Measurements from ENCODE around the gene ATP6AP1.
"Not testable (repeated sequence)": the region's sequence is repeated elsewhere in the genome, so short reads cannot be mapped to it uniquely, and the experiment has no call there.

ATP6AP1 gene

DNA sequence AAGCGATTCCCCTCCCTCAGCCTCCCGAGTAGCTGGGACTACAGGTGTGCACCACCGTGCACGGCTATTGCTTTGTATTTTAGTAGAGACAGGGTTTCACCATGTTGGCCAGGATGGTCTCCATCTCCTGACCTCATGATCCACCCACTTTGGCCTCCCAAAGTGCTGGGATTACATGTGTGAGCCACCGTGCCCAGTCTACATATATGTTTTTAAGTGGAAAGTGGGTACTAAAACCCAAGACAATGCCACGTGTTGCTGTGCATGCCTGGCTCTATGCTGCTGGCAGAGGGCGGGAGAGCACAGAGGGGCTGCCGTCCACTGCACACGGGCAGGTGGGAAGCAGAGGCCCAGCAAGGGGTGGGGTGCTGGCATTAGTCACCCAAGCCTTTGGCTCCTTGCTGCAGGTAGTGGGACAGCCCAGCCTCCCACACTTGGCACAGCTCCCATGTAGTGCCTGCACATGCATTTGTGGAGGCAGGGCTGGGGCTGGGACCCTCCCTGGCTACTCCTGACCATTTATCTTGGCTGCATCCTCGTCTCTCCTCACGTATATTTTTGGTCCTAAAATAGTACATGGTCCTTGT lies 45.9 kb upstream of the ATP6AP1 start:
- TF ChIP-seq, protein P1, sequence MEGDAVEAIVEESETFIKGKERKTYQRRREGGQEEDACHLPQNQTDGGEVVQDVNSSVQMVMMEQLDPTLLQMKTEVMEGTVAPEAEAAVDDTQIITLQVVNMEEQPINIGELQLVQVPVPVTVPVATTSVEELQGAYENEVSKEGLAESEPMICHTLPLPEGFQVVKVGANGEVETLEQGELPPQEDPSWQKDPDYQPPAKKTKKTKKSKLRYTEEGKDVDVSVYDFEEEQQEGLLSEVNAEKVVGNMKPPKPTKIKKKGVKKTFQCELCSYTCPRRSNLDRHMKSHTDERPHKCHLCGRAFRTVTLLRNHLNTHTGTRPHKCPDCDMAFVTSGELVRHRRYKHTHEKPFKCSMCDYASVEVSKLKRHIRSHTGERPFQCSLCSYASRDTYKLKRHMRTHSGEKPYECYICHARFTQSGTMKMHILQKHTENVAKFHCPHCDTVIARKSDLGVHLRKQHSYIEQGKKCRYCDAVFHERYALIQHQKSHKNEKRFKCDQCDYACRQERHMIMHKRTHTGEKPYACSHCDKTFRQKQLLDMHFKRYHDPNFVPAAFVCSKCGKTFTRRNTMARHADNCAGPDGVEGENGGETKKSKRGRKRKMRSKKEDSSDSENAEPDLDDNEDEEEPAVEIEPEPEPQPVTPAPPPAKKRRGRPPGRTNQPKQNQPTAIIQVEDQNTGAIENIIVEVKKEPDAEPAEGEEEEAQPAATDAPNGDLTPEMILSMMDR (IDR thresholded peaks at IDR 0.05; ENCODE audit: low read depth, low read length, missing control alignments), result no peak
- DNase-seq (ENCODE audit: low read depth), result no peak
- H3K4me3 ChIP-seq (ENCODE audit: low read depth, low read length), result no peak overlapping the region
- in situ Hi-C loops (cut with HindIII; ENCODE audit: low sequenced_read_pairs), result no loop called here

DNA sequence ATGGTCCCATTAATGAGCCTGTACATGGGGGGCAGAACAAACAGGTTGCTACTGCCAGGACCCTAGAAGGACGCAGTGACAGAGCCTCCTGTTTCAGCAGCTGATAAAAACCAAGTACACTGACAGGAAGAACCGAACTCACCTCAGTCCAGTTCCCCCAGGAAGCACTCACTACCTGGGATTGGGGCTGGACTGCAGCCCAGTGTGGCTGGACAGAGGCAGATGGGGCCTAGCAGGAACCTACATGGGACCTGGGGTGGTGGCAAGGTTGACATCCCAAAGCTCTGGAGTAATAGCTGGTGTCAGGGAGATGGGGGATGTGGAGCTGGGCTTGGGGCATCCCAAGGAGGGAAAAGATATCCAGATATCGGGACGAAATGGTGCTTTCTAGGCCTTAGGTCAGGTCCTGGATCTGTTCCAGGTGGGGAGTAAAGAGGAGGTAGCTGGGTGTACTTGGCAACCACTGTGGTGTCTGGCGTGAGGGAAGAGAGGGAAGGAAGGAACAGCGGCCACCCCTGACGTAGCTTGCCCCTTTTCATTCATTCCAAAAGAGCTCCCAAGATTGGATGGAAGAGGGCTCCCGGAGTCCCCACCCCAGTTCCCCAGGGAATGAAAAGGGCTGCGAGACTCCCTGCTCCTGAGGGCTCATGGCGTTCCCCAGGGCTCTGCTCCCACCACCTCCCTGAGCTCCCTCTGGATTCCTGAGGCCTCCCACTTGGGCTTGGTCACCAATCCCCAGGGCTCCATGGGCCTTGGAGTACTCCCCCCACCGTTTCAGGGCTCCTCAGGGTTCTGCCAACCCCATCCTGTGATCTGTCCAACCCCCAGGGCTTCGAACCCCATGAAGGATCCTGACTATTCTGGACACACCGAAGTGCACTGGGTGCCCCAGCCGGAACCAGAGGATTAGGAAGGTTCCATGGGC lies 44.9 kb upstream of the ATP6AP1 start:
- H3K4me3 ChIP-seq (ENCODE audit: low read depth, low read length), result no peak overlapping the region
- in situ Hi-C loops (cut with HindIII; ENCODE audit: low sequenced_read_pairs), result no loop called here
- TF ChIP-seq, protein P1 (IDR thresholded peaks at IDR 0.05; ENCODE audit: low read depth, low read length, missing control alignments), result no peak
- DNase-seq (ENCODE audit: low read depth), result no peak

DNA sequence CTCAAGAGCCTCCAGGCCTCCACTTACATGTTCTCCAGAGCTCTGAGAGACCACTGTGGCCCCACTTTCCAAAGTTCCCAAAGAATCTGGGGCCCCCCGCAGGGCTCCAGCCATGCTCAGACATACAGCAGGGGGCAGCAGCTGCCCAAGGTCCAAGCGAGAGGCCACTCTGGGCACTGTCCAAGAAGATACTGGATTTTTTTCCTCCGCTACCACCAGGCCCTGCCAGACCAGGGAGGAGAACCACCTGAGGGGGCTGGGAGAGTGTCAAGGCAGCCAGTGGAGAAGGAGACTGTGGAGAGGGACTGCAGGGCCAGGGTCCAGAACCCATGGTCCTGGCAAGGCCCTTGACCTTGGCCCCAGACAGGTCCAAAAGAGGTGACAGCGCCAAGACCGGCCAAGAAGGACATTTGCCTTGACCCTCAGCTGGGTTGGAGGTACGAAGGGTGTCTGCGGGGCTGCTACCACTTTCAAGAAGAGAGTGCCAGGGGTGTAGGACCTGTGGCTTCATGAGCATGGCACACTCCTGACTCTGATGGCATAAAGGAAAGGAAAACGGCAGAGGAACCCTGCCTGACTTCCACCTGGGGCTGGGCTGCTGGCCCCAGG lies 44.1 kb upstream of the ATP6AP1 start:
- DNase-seq (ENCODE audit: low read depth), result no peak
- in situ Hi-C loops (cut with HindIII; ENCODE audit: low sequenced_read_pairs), result no loop called here
- TF ChIP-seq, protein P1 (IDR thresholded peaks at IDR 0.05; ENCODE audit: low read depth, low read length, missing control alignments), result peak; percentile 37
- H3K4me3 ChIP-seq (ENCODE audit: low read depth, low read length), result no peak overlapping the region

DNA sequence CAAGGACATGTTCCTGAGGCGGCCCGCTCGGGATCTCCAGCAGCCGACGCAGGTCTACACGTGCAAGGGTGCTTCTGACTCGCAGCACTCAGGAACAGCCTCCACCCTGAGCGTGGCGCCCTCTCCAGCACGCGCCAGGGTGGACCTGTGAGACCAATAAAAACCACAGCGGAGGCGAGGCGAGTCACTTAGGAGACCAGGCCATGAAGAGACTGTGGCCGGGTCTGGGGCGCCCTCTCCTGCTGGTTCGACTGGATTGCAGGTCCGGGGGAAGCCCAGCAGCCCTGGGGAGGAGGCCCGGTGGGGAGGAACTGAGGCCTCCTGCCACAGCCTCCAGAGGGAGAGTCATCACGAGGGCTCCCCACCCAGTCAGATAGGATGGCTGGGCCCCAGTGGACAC lies 40.4 kb upstream of the ATP6AP1 start:
- DNase-seq (ENCODE audit: low read depth); in situ Hi-C loops (cut with HindIII; ENCODE audit: low sequenced_read_pairs); H3K4me3 ChIP-seq (ENCODE audit: low read depth, low read length): not testable (repeated sequence)

GRCh38 chrX:154388649-154389048 lies 39.8 kb upstream of the ATP6AP1 start:
- in situ Hi-C loops (cut with HindIII; ENCODE audit: low sequenced_read_pairs); DNase-seq (ENCODE audit: low read depth); H3K4me3 ChIP-seq (ENCODE audit: low read depth, low read length): not testable (repeated sequence)

- DNase-seq (ENCODE audit: low read depth); H3K4me3 ChIP-seq (ENCODE audit: low read depth, low read length); in situ Hi-C loops (cut with HindIII; ENCODE audit: low sequenced_read_pairs): not testable (repeated sequence)
Observed at GRCh38 chrX:154389812-154390747, 38.4 kb upstream of the ATP6AP1 start.

DNA sequence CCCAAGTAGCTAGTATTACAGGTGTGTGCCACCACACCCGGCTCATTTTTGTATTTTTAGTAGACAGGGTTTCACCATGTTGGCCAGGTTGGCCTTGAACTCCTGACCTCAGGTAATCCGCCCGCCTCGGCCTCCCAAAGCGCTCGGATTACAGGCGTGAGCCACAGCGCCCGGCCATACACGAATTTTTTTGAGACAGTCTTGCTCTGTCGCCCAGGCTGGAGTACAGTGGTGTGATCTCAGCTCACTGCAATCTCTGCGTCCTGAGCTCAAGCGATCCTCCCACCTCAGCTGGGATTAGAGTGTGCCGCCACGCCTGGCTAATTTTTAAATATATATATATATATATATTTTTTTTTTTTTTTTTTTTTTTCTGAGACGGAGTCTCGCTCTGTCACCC lies 32.1 kb upstream of the ATP6AP1 start:
- H3K4me3 ChIP-seq (ENCODE audit: low read depth, low read length); in situ Hi-C loops (cut with HindIII; ENCODE audit: low sequenced_read_pairs); DNase-seq (ENCODE audit: low read depth): not testable (repeated sequence)
